8988T (cell line): ENCODE data around the gene PSEN1.

ENCODE experiments used
- DNase-seq: peaks from one replicate; pipeline ENCODE4 v3.0.0; 2011

The PSEN1 gene

GRCh38 chr14:73241481-73242165 is 105.3 kb downstream of the PSEN1 start:
- DNase-seq: peak; percentile 24

- peak; percentile 24 for DNase-seq
Observed at GRCh38 chr14:73242357-73242901, 106.1 kb downstream of the PSEN1 start.

DNA sequence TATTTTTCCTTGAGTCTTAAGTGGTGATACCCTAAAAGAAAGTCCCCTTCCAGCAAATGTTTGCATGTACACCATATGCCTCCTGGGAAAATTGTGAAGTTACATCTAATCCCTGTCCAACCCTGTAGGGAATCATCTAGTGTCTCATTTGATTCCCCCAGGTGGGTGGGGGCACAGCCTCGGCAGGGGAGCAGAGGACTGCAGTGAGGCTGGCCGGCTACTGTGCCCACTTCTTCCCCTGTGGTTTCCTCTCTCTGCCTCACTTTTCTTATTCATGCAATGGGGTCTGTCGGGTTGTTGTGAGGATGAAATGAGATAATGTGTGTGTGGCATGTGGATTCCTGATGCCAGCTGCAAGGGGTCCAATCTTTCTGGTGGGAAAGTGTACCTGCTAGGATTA is 107.0 kb downstream of the PSEN1 start:
- DNase-seq: peak; percentile 16

DNA sequence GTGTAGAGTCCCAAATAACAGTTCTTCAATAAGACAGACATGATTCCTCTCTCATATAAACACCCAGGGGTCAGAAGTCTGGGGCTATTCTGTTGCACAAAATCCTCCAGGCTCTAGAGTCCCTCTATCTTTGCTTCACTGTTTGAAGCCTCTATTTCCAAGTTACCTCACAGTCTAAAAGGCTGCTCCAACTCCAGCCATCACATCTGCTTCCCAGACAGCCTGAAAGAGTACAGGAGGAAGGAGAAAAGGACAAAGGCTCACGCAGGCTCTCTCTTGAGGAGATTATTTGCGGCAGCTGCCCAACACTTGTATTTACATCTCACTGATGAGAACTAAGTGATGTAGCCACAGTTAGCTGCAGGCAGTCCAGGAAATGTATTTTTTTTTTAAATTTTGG is 107.4 kb downstream of the PSEN1 start:
- no peak for DNase-seq

DNA sequence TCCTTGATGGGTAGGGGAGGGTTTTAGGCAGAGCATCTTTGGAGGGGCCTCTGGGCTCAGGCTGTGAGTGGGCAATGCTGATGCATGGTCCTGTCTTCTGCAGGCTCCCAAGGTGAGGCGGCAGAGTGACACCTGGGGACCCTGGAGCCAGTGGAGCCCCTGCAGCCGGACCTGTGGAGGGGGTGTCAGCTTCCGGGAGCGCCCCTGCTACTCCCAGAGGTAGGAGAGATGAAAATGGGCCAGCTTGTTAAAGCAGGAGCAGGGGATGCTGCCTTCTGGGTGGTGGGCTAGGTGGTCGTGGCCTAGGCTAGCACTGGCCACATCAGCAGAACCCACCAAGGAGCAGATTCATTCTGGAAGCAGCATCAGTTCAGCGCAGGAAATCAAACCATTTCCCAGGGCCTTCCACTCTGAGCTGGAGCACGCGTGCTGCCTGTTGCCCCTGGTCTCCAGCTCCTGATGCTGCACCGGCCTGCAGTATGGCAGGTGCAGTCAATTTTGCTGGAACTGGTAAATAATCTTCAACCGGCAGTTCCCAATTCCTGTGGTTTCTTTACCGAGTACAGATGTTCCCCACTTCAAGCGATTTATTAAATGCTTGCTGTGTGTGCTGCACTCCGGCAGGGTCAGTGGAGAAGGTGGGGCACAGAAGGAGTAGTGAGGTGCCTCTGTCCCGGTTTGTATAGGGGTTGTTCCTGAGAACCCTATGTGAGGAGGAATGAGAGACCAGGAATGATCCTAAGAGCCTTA is 108.4 kb downstream of the PSEN1 start:
- peak; percentile 20 for DNase-seq

GRCh38 chr14:73245480-73246325 is 109.4 kb downstream of the PSEN1 start:
- DNase-seq: peak; percentile 40

DNA sequence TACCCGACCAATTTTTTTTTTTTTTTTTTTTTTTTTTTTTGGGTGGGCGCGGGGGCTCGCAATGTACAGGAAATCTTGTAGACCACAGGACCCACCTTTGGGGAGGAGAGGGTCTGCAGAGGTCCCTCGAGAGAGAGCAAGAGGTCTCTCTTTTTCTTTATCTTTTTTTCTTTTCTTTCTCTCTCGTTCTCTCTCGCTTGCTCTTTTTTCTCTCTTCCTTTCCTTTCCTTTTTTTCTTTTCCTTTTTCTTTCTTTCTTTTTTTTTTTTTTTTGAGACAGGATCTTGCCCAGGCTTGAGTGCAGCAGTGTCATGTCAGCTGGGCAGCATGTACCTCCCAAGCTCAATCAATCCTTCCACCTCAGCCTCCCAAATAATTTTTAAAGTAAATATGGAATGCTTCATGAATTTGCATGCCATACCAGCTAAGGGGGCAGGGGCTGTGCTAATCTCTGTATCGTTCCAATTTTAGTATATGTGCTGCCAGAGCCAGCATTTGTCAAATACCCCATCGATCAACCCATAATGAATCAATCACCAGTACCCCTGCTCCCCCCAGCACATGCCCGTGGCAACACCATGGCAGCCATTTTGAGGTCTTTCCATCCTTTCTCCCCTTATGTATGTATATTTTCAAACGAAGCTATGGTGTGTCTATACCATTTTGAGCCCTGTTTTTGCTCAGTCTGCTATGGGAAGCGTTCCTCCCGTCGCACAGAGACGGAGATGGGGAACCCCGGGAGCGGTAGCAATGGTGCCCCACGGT is 110.3 kb downstream of the PSEN1 start:
- DNase-seq: no peak

GRCh38 chr14:73248108-73248868 is 112.0 kb downstream of the PSEN1 start:
- DNase-seq: no peak

DNA sequence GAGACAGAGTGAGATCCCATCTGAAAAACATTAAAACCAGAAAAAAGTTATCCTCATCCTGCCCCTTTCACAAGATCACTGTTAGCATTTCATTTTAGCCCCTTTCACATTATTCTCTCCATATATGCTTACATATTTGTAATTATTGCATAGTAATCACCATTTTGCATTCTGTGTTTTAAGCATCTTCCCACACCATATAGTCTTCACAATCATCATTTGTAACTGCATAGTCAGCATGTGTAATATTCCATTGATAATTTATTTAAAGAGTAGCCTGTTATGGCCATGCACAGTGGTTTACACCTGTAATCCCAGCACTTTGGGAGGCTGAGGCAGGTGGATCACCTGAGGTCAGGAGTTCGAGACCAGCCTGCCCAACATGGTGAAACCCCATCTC is 112.8 kb downstream of the PSEN1 start:
- no peak for DNase-seq

- no peak for DNase-seq
Observed at GRCh38 chr14:73249564-73250316, 113.4 kb downstream of the PSEN1 start.

GRCh38 chr14:73250317-73250713 is 114.0 kb downstream of the PSEN1 start:
- DNase-seq: no peak

- no peak for DNase-seq
Observed at GRCh38 chr14:73250781-73251500, 114.6 kb downstream of the PSEN1 start.

DNA sequence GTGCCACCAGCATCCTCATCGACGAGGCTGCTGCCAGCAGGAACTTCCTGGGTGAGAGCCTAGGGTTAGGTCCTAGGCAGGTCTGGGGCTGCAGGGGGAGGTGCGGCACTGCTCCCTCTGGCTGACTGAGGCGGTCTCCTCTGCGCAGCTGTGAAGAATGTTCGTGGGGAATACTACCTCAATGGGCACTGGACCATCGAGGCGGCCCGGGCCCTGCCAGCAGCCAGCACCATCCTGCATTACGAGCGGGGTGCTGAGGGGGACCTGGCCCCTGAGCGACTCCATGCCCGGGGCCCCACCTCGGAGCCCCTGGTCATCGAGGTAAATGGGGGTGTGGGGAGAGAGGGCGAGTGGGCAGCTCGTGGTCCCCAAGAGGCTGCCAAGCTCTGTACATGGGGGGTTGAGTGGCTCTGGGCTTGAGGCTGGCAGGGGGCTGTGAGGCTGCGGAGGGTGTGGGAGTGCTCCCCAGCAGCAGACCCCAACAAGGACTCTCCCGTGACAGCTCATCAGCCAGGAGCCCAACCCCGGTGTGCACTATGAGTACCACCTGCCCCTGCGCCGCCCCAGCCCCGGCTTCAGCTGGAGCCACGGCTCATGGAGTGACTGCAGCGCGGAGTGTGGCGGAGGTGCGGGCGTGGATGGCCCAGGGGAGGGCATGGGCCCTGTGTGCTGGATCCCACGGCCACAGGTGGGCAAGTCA is 115.4 kb downstream of the PSEN1 start:
- DNase-seq: no peak

DNA sequence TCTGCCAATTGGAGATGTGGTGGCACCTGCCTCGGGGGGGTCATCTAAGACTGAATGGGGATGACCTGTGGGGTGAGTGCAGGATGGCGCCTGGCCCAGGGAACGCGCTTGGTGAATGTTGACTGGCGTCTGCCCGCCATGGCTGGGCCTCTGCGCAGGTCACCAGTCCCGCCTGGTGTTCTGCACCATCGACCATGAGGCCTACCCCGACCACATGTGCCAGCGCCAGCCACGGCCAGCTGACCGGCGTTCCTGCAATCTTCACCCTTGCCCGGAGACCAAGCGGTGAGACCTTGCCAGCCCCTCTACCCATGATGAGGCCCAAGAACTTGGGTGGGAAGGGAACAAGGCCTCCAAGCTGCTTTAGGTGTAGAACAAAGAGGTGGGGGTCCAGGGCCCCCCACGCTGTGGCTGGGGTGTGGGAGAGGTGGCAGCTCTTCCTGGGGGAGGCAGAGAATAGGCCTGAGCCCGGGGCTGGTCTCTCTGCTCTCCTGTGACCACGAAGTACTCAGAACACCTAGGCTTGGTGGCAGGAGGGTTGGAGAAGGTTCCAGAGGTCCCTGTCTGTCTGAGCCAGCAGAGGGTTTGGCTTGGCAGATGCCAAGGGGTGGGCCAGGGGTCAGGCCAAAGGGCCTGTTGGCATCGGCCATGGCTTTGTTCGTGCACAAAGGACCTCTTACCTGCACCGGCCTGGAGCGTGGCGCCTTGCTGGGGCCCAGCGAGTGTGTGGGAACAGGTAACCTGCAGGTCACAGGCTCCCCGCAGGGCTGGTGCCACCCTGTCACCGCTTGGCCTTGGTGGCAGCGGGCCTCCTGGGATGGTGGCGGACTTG is 116.4 kb downstream of the PSEN1 start:
- no peak for DNase-seq

DNA sequence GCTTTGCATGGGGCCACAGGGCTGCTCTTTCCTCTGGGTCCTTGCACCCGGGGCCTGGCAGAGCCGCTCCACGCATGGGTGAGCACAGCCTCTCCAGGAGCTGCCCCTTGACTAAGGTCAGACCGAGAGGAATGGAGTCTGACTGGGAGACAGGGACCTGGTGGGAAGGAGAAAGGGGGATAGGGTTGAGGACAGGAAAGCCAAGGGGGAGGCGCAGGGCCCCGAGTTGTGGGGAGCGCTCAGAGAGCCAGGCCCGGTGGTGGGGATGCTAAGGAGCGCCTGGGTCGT is 117.0 kb downstream of the PSEN1 start:
- no peak for DNase-seq

- peak; percentile 24 for DNase-seq
Observed at GRCh38 chr14:73253721-73254120, 117.4 kb downstream of the PSEN1 start.

DNA sequence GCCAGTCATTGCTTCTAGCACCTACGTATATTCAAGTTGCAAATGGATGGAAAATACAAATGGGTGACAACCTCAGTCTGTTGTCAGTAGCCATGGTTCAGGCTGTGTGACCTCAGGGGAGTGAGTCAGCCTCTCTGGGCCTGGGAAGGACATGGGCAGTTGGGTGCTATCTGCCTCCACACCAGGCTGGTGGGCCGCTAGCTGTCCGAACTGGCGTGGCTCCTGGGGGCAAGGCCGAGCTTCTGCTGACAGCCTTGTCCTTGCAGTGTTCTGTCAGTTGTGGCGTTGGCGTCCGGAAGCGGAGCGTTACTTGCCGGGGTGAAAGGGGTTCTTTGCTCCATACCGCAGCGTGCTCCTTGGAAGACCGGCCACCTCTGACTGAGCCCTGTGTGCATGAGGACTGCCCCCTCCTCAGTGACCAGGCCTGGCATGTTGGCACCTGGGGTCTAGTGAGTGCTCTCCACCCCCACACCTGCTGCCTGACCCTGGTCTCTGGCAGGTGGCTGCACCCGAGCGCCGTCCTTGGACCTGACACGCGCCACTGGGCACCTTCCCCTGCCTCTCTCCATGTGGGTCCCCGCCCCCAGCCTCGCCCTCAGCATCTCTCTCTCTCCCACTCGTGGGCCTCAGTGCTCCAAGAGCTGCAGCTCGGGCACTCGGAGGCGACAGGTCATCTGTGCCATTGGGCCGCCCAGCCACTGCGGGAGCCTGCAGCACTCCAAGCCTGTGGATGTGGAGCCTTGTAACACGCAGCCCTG is 118.1 kb downstream of the PSEN1 start:
- no peak for DNase-seq

DNA sequence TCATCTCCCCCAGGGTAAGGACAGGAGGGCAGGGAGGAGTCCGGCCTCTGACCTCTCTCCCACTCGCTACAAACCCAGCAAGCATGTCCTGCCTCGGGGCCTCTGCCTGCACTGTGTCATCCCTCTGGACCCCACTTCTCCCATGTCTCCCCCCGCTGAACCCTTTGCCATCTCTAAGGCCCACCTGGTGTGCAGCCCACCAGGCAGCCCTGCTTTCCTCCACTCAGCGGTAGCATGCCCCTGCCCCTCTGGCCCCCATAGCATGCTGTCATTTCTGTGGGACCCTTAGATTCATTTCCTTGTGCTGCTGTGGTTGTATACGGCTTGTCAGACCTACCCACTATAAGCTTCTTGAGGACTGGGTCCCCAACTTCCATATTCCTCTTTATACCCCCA is 118.7 kb downstream of the PSEN1 start:
- DNase-seq: no peak
